Osteocyte (in vitro differentiated cells): ENCODE data around the gene LGMN. TPM values are rescaled to one million over a fixed set of nuclear protein-coding genes. Genes with fewer than 3 reads are reported as not detected.

Experiments
- DNase-seq: peaks from one replicate; pipeline ENCODE4 v3.0.0; 2021; ENCODE audit warnings: mixed read lengths; ENCODE audit not compliant: unreplicated experiment; ENCODE audit errors: extremely low spot score
- H3K27ac Mint-ChIP-seq: one replicate; pipeline ENCODE4 v1.8.0; 2021; ENCODE audit warnings: mild to moderate bottlenecking, mixed read lengths; ENCODE audit not compliant: unreplicated experiment
- H3K27me3 Mint-ChIP-seq: one replicate; pipeline ENCODE4 v1.8.0; 2021; ENCODE audit warnings: mixed read lengths; ENCODE audit not compliant: unreplicated experiment
- H3K36me3 Mint-ChIP-seq: one replicate; pipeline ENCODE4 v1.8.0; 2021; ENCODE audit warnings: mixed read lengths; ENCODE audit not compliant: unreplicated experiment
- H3K4me1 Mint-ChIP-seq: one replicate; pipeline ENCODE4 v1.8.0; 2021; ENCODE audit warnings: mixed read lengths; ENCODE audit not compliant: unreplicated experiment
- H3K4me3 Mint-ChIP-seq: one replicate; pipeline ENCODE4 v1.8.0; 2021; ENCODE audit warnings: mild to moderate bottlenecking, moderate library complexity, mixed read lengths; ENCODE audit not compliant: unreplicated experiment
- H3K9me3 Mint-ChIP-seq: one replicate; pipeline ENCODE4 v1.8.0; 2021; ENCODE audit warnings: mixed read lengths; ENCODE audit not compliant: unreplicated experiment
- CTCF ChIP-seq: fragments of 200-600 bp; sonication (generic); IDR thresholded peaks from 2 replicates; pipeline ENCODE4 v1.5.0; 2021; ENCODE audit warnings: antibody characterized with exemption, mild to moderate bottlenecking, moderate library complexity
- total RNA-seq: library from RNA; stranded (reverse); gene quantifications from 2 replicates; pipeline ENCODE4 v1.2.1, GENCODE V29; 2021

Gene LGMN
- total RNA-seq, 1 donor from 2014 or later = 66.3 TPM

- H3K27ac Mint-ChIP-seq = no peak overlapping the region
- H3K27me3 Mint-ChIP-seq = peaks cover 2% of the 10 kb centered on the region
- H3K4me3 Mint-ChIP-seq = no peak overlapping the region
- H3K9me3 Mint-ChIP-seq = no peaks in the 10 kb centered on the region
- H3K36me3 Mint-ChIP-seq = peaks cover 31% of the 10 kb centered on the region
- no peak for TF ChIP-seq CTCF
- H3K4me1 Mint-ChIP-seq = no peaks in the 10 kb centered on the region
- no peak for DNase-seq
Measured at GRCh38 chr14:92702441-92702918, 45.9 kb downstream of the LGMN start.

DNA sequence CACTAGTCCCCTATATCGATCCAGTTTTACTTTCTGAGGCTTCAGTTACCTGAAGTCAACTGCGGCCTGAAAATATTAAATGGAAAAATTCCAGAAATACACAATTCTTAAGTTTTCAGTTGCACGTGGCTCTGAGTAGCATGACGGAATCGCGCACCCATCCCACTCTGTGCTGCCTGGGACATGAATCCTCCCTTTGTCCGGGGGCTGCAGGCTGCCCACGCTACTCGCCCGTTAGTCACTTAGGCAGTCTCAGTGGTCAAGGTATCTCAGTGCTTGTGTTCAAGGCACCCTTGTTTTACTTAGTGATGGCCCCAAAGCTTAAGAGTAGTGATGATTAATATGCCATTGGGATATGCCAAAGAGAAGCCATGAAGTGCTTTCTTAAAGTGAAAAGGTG is 46.6 kb downstream of the LGMN start:
- no peak overlapping the region for H3K27ac Mint-ChIP-seq
- no peaks in the 10 kb centered on the region for H3K4me1 Mint-ChIP-seq
- H3K36me3 Mint-ChIP-seq = peaks cover 26% of the 10 kb centered on the region
- no peaks in the 10 kb centered on the region for H3K9me3 Mint-ChIP-seq
- H3K27me3 Mint-ChIP-seq = peaks cover 7% of the 10 kb centered on the region
- no peak overlapping the region for H3K4me3 Mint-ChIP-seq
- DNase-seq = no peak
- no peak for TF ChIP-seq CTCF

DNA sequence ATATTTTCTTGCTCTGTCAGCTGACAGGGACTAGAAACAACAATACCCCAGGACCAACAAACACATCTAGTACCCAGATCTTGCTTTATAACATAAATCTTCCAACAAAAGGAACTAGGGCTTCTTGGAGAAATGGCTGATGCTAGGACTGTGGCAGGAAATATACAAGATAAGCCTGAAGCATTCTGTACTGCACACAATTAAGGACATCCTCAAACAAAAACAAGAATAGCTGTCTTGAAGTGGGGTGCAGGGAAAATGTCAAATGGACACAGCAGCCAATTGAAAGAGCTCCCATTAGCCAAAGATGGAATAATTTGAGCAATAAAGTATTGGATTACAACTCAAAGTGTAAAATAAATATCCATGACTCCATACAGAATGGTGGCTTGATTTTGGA is 50.0 kb downstream of the LGMN start:
- Mint-ChIP-seq H3K27ac (no peak overlapping the region), H3K36me3 (peaks cover 4% of the 10 kb centered on the region), H3K27me3 (peaks cover 11% of the 10 kb centered on the region), H3K4me3 (no peak overlapping the region), H3K9me3 (no peaks in the 10 kb centered on the region), H3K4me1 (no peaks in the 10 kb centered on the region)
- no peak for DNase-seq
- no peak for TF ChIP-seq CTCF

- Mint-ChIP-seq H3K27ac (no peak overlapping the region), H3K4me3 (no peak overlapping the region)
- TF ChIP-seq CTCF = no peak
Measured at GRCh38 chr14:92696366-92696765, 52.1 kb downstream of the LGMN start.

DNA sequence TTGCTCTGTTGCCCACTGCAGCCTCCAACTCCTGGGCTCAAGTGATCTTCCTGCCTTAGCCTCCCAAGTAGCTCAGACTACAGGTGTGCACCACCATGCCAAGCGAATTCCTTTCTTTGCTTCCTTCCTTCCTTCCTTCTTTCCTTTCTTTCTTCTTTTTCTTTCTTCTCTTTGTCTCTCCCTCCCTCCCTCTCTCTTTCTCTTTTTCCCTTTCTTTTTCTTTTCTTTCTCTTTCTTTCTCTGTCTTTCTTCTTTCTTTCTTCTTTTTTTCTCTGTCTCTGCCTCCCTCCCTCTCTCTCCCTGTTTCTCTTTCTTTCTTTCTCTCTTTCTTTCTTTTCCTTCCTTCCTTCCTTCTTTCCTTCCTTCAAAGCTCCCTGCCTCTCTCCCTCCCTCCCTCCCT is 52.9 kb downstream of the LGMN start:
- Mint-ChIP-seq H3K4me1 (no peaks in the 10 kb centered on the region), H3K27me3 (peaks cover 11% of the 10 kb centered on the region), H3K4me3 (no peak overlapping the region), H3K36me3 (no peaks in the 10 kb centered on the region), H3K27ac (no peak overlapping the region), H3K9me3 (no peaks in the 10 kb centered on the region)
- TF ChIP-seq CTCF = no peak
- DNase-seq = no peak

More at GRCh38 chr14:92696366-92696765, 52.1 kb downstream of the LGMN start:
- H3K9me3 Mint-ChIP-seq = no peaks in the 10 kb centered on the region
- peaks cover 11% of the 10 kb centered on the region for H3K27me3 Mint-ChIP-seq
- no peak for DNase-seq
- no peaks in the 10 kb centered on the region for H3K4me1 Mint-ChIP-seq
- H3K36me3 Mint-ChIP-seq = no peaks in the 10 kb centered on the region
